PFSK-1 (cell line): Measurements from ENCODE around the gene CROCC2.

Experiments
- FOXP2 ChIP-seq: optimal IDR thresholded peaks from 2 replicates; pipeline ENCODE3; 2011; ENCODE audit warnings: borderline replicate concordance, control low read depth, inconsistent platforms; ENCODE audit not compliant: insufficient read depth; ENCODE audit errors: extremely low read length, extremely low read depth
- POLR2AphosphoS5 ChIP-seq: IDR thresholded peaks from 2 replicates; pipeline ENCODE4 v1.6.1; 2012; ENCODE audit warnings: low read depth, mild to moderate bottlenecking, control low read depth, low read length, moderate library complexity
- REST ChIP-seq, 2 experiments: IDR thresholded peaks; 2 replicates each; pipeline versions ENCODE4 v1.6.1 to v1.8.0; 2011 to 2012; ENCODE audit warnings: low read depth in 2 of 2, low read length in 2 of 2, control low read depth in 1 of 2, inconsistent platforms in 1 of 2, mild to moderate bottlenecking in 1 of 2, moderate library complexity in 1 of 2; ENCODE audit not compliant: insufficient read depth in 1 of 2
- SIN3A ChIP-seq: IDR thresholded peaks from 2 replicates; pipeline ENCODE4 v1.6.1; 2012; ENCODE audit warnings: mild to moderate bottlenecking, low read length, moderate library complexity, borderline replicate concordance; ENCODE audit not compliant: insufficient read depth
- TAF1 ChIP-seq: IDR thresholded peaks from 2 replicates; pipeline ENCODE4 v1.6.1; 2012; ENCODE audit warnings: low read length, control low read depth, borderline replicate concordance; ENCODE audit not compliant: insufficient read depth

CROCC2 gene

GRCh38 chr2:240959214-240959940, 53.2 kb downstream of the CROCC2 start:
- TF ChIP-seq FOXP2 (no peak), POLR2AphosphoS5 (no peak), TAF1 (no peak), REST (IDR thresholded peaks at IDR 0.05; ENCODE audit: insufficient read depth in 1 of 2, low read depth in 2 of 2, low read length in 2 of 2) (no peak), SIN3A (no peak)

- no peak for TF ChIP-seq REST (IDR thresholded peaks at IDR 0.05; ENCODE audit: insufficient read depth in 1 of 2, low read depth in 2 of 2, low read length in 2 of 2)
- no peak for TF ChIP-seq POLR2AphosphoS5
- TF ChIP-seq SIN3A = no peak
- no peak for TF ChIP-seq FOXP2
- TF ChIP-seq TAF1 = no peak
Measured at GRCh38 chr2:240959941-240960308, 53.8 kb downstream of the CROCC2 start.

- TF ChIP-seq TAF1 (no peak), SIN3A (no peak), POLR2AphosphoS5 (no peak), FOXP2 (no peak), REST (IDR thresholded peaks at IDR 0.05; ENCODE audit: insufficient read depth in 1 of 2, low read depth in 2 of 2, low read length in 2 of 2) (no peak)
Measured at GRCh38 chr2:240960309-240960970, 54.3 kb downstream of the CROCC2 start.

GRCh38 chr2:240960971-240961876, 55.1 kb downstream of the CROCC2 start:
- TF ChIP-seq POLR2AphosphoS5 (no peak), TAF1 (no peak), FOXP2 (no peak), REST (IDR thresholded peaks at IDR 0.05; ENCODE audit: insufficient read depth in 1 of 2, low read depth in 2 of 2, low read length in 2 of 2) (no peak), SIN3A (no peak)
